Progenitor cell of endocrine pancreas (in vitro differentiated cells): Measurements from ENCODE around the gene CLC. TPM values are rescaled to one million over a fixed set of nuclear protein-coding genes. Genes with fewer than 3 reads are reported as not detected.
"Not testable (repeated sequence)": the region's sequence is repeated elsewhere in the genome, so short reads cannot be mapped to it uniquely, and the experiment has no call there.

Source experiments
- DNase-seq: peaks from one replicate; pipeline ENCODE4 v3.0.0; 2021; ENCODE audit warnings: low spot score; ENCODE audit not compliant: unreplicated experiment
- H3K27ac Mint-ChIP-seq: 2 replicates; pipeline ENCODE4 v1.8.0; 2021; ENCODE audit warnings: mild to moderate bottlenecking, moderate library complexity, mixed read lengths
- H3K27me3 Mint-ChIP-seq: 2 replicates; pipeline ENCODE4 v1.8.0; 2021; ENCODE audit warnings: mixed read lengths
- H3K36me3 Mint-ChIP-seq: 2 replicates; pipeline ENCODE4 v1.8.0; 2022; ENCODE audit warnings: mixed read lengths; ENCODE audit not compliant: insufficient read depth
- H3K4me1 Mint-ChIP-seq: 2 replicates; pipeline ENCODE4 v1.8.0; 2021; ENCODE audit warnings: low read depth, mixed read lengths
- H3K4me3 Mint-ChIP-seq: 2 replicates; pipeline ENCODE4 v1.8.0; 2021; ENCODE audit warnings: low read depth, mild to moderate bottlenecking, moderate library complexity, mixed read lengths
- H3K9me3 Mint-ChIP-seq: 2 replicates; pipeline ENCODE4 v1.8.0; 2021; ENCODE audit warnings: low read depth, mixed read lengths
- total RNA-seq: library from RNA; stranded (reverse); gene quantifications from 2 replicates; pipeline ENCODE4 v1.2.1, GENCODE V29; 2021
- TF ChIP-seq, protein P1 (sequence below): fragments of 200-600 bp; sonication (generic); IDR thresholded peaks from one replicate; pipeline ENCODE4 v1.5.0; 2021; ENCODE audit warnings: antibody characterized with exemption, mild to moderate bottlenecking; ENCODE audit not compliant: unreplicated experiment

The CLC gene
- total RNA-seq, 1 donor from 2014 or later = not detected

DNA sequence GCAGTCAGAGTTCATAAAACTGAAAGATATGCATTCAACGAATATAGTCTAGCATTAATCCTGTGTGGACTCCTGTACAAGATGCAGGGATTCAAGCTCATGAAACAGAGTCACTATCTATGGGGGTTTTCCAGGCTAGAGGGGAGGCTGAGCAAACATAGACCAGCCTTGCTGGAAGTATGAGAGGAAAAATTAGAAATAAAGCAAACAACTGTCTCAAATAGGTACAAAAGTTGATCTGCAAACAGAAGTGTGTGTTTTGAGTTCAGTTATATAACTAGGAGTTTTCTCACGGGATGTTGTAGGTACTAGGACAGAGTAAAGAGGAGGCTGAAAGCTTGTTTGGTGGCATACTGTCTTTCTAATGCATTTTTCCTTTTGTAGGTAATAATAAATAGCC lies 42.1 kb downstream of the CLC start:
- Mint-ChIP-seq H3K9me3 (no peaks in the 10 kb centered on the region), H3K27ac (no peak overlapping the region), H3K4me3 (no peak overlapping the region), H3K27me3 (peaks cover 44% of the 10 kb centered on the region), H3K4me1 (no peaks in the 10 kb centered on the region), H3K36me3 (no peaks in the 10 kb centered on the region)
- TF ChIP-seq, protein P1, sequence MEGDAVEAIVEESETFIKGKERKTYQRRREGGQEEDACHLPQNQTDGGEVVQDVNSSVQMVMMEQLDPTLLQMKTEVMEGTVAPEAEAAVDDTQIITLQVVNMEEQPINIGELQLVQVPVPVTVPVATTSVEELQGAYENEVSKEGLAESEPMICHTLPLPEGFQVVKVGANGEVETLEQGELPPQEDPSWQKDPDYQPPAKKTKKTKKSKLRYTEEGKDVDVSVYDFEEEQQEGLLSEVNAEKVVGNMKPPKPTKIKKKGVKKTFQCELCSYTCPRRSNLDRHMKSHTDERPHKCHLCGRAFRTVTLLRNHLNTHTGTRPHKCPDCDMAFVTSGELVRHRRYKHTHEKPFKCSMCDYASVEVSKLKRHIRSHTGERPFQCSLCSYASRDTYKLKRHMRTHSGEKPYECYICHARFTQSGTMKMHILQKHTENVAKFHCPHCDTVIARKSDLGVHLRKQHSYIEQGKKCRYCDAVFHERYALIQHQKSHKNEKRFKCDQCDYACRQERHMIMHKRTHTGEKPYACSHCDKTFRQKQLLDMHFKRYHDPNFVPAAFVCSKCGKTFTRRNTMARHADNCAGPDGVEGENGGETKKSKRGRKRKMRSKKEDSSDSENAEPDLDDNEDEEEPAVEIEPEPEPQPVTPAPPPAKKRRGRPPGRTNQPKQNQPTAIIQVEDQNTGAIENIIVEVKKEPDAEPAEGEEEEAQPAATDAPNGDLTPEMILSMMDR = no peak
- DNase-seq = no peak

DNA sequence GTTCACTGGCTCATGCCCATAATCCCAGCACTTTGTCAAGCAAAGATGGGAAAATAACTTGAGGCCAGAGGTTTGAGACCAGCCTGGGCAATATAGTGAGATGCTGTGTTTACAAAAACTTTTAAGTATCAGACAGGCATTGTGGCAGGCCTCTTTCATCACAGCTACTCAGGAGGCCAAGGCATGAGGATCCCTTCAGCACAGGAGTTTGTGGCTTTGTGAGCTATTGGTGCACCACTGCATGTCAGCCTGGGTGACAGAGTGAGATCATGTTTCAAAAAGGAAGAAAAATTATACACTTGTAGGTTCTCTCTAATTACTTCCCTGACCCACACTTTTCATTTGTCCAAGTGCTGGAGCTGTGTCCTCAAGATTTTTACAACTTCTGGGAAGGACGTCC lies 45.0 kb downstream of the CLC start:
- H3K27me3 Mint-ChIP-seq = peaks cover 41% of the 10 kb centered on the region
- TF ChIP-seq, protein P1 = no peak

DNA sequence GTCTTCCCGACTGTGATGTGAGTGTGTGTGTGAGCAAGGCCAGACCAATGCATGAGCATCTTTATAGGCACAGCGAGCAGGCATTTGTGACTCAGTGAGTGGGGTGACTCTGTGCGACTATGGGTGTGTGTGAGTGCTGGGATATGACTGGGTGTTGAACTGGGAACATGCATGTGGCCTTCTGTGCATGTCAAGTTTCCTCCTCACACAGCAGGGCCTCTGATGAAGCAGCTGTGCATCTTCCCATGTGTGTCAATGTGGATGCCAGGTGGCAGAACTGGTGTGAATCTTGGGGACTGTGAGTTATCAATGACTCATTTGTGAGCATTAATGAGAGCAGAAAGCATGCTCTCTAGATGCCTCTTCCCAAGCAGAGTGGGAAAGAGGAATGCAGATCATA lies 45.7 kb downstream of the CLC start:
- H3K36me3 Mint-ChIP-seq = no peaks in the 10 kb centered on the region
- no peak overlapping the region for H3K4me3 Mint-ChIP-seq
- TF ChIP-seq, protein P1 = no peak
- H3K9me3 Mint-ChIP-seq = no peaks in the 10 kb centered on the region
- no peak overlapping the region for H3K27ac Mint-ChIP-seq
- H3K4me1 Mint-ChIP-seq = no peaks in the 10 kb centered on the region
- H3K27me3 Mint-ChIP-seq = peaks cover 36% of the 10 kb centered on the region
- no peak for DNase-seq

More for the DNA sequence above, 45.0 kb downstream of the CLC start:
- Mint-ChIP-seq H3K4me1 (no peaks in the 10 kb centered on the region), H3K36me3 (no peaks in the 10 kb centered on the region), H3K27ac (no peak overlapping the region), H3K9me3 (no peaks in the 10 kb centered on the region), H3K4me3 (no peak overlapping the region)
- no peak for DNase-seq

DNA sequence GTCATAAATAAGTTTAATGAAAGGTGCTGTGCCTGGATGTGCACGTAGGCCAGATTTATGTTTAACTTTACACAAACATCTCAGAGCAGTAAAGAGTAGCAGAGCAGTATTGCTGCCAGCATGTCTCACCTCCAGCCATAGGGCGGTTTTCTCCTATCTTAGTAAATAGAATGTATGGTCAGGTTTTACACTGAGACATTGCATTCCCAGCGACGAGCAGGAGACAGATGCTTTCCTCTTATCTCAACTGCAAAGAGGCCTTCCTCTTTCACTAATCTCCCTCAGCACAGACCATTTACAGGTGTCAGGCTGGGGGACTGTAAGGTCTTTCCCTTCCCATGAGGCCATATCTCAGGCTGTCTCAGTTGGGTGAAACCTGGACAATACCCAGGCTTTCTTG lies 49.2 kb downstream of the CLC start:
- H3K4me1 Mint-ChIP-seq, H3K27ac Mint-ChIP-seq, DNase-seq, H3K36me3 Mint-ChIP-seq, H3K4me3 Mint-ChIP-seq, H3K9me3 Mint-ChIP-seq: not testable (repeated sequence)
- peaks cover 23% of the 10 kb centered on the region for H3K27me3 Mint-ChIP-seq

DNA sequence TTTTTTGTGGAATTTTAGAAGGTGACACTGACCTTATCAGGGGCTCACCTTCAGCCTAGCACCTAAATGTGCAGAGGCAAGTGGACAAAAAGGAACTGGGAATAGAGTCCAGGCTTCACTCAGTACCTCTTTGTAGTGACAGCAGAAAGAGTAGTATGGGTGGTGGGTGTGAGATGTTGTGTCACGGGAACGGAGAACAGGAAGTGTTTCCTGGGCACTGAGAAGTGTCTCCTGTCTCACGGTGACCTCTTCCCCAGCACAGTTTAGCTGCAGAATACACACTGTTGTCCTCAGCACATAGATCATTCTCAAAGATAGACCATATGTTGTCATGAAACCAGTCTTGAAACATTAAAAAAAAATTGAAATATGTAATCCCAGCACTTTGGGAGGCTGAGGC lies 51.1 kb downstream of the CLC start:
- H3K27me3 Mint-ChIP-seq = peaks cover 20% of the 10 kb centered on the region
- no peak overlapping the region for H3K4me3 Mint-ChIP-seq
- TF ChIP-seq, protein P1 = no peak
- no peaks in the 10 kb centered on the region for H3K9me3 Mint-ChIP-seq
- DNase-seq = no peak
- no peak overlapping the region for H3K27ac Mint-ChIP-seq
- H3K36me3 Mint-ChIP-seq = no peaks in the 10 kb centered on the region
- H3K4me1 Mint-ChIP-seq = no peaks in the 10 kb centered on the region

DNA sequence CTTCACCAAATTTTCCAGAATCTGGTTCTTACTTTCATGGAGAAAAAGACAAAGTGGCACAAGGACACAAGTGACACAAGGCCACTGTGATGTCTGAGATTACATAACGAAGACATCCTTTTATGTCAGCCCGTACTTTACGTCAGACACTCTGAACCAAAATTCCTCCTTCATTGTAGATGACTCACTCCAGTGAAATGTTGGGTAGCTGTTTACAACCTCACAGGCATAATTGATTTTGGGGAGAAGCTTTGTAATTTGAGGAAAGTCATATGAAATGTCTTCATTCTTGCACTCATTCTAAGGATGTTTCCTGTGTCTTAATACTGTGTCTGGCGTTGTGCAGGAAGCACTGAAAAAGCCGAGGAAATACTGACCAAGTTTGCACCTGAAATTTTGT lies 53.6 kb downstream of the CLC start:
- DNase-seq = no peak
- H3K4me1 Mint-ChIP-seq = no peaks in the 10 kb centered on the region
- no peaks in the 10 kb centered on the region for H3K9me3 Mint-ChIP-seq
- H3K27ac Mint-ChIP-seq = no peak overlapping the region
- no peaks in the 10 kb centered on the region for H3K36me3 Mint-ChIP-seq
- TF ChIP-seq, protein P1 = no peak
- peaks cover 19% of the 10 kb centered on the region for H3K27me3 Mint-ChIP-seq
- H3K4me3 Mint-ChIP-seq = no peak overlapping the region
